HG02943 (cell line): ENCODE results near the gene CD58.
A peak's percentile ranks its signal among the peaks of the same experiment; 100 is the strongest.

ENCODE experiments used
- ATAC-seq: cut with Tn5 transposase; IDR thresholded peaks from one replicate; pipeline ENCODE4 v1.9.1; 2021; ENCODE audit warnings: mild to moderate bottlenecking, low read depth, moderate library complexity; ENCODE audit not compliant: unreplicated experiment

Gene CD58

GRCh38 chr1:116515702-116516101, 55.1 kb downstream of the CD58 start:
- no peak for ATAC-seq

- ATAC-seq = peak; percentile 82
Measured at GRCh38 chr1:116514708-116515525, 55.9 kb downstream of the CD58 start.

- no peak for ATAC-seq
Measured at GRCh38 chr1:116513956-116514355, 56.9 kb downstream of the CD58 start.

GRCh38 chr1:116511459-116512019, 59.3 kb downstream of the CD58 start:
- ATAC-seq = no peak

- ATAC-seq = no peak
Measured at GRCh38 chr1:116510361-116510760, 60.5 kb downstream of the CD58 start.

GRCh38 chr1:116508984-116509980, 61.5 kb downstream of the CD58 start:
- ATAC-seq = peak; percentile 44

GRCh38 chr1:116508085-116508983, 62.5 kb downstream of the CD58 start:
- no peak for ATAC-seq

- no peak for ATAC-seq
Measured at GRCh38 chr1:116507631-116508030, 63.2 kb downstream of the CD58 start.

- ATAC-seq = no peak
Measured at GRCh38 chr1:116506132-116507004, 64.5 kb downstream of the CD58 start.

GRCh38 chr1:116504308-116505156, 66.3 kb downstream of the CD58 start:
- peak; percentile 84 for ATAC-seq

- ATAC-seq = no peak
Measured at GRCh38 chr1:116503546-116504307, 67.1 kb downstream of the CD58 start.

GRCh38 chr1:116502671-116503314, 68.0 kb downstream of the CD58 start:
- ATAC-seq = no peak

GRCh38 chr1:116501870-116502244, 69.0 kb downstream of the CD58 start:
- ATAC-seq = no peak

- ATAC-seq = no peak
Measured at GRCh38 chr1:116501125-116501869, 69.5 kb downstream of the CD58 start.

GRCh38 chr1:116498789-116499628, 71.8 kb downstream of the CD58 start:
- no peak for ATAC-seq
